Measurements from ENCODE around the gene FXYD7.

The FXYD7 gene

GRCh38 chr19:35154525-35155406 lies 11.7 kb downstream of the FXYD7 start, which contains the start of gene FXYD5 (continued):
- peak; percentile 97 for TF ChIP-seq ZNF600 (tag by site-specific recombination; IDR thresholded peaks at IDR 0.05)
- no peak for TF ChIP-seq PBX3 (CRISPR knock-in tag; IDR thresholded peaks at IDR 0.05)
- peak; percentile 92; the same call in 1 of the 2 replicates for TF ChIP-seq ZNF792 (tag by site-specific recombination; IDR thresholded peaks at IDR 0.05)
- peak; percentile 98 for TF ChIP-seq ZXDB (tag by site-specific recombination; IDR thresholded peaks at IDR 0.05)
- TF ChIP-seq SCRT1 (tag by site-specific recombination; IDR thresholded peaks at IDR 0.05; ENCODE audit: borderline replicate concordance) = no peak
- peak; percentile 69; the same call in 1 of the 2 replicates for TF ChIP-seq ZNF610 (tag by site-specific recombination; IDR thresholded peaks at IDR 0.05; ENCODE audit: borderline replicate concordance)
- peak; percentile 99 for TF ChIP-seq KLF17 (tag by site-specific recombination; IDR thresholded peaks at IDR 0.05)
- TF ChIP-seq ZNF416 (tag by site-specific recombination; IDR thresholded peaks at IDR 0.05) = no peak; the same call in 1 of the 2 replicates
- TF ChIP-seq ZEB2 (tag by site-specific recombination; IDR thresholded peaks at IDR 0.05) = peak; percentile 93
- TF ChIP-seq ZFP69B (tag by site-specific recombination; IDR thresholded peaks at IDR 0.05) = peak; percentile 88
- peak; percentile 91 for TF ChIP-seq SP2 (tag by site-specific recombination; IDR thresholded peaks at IDR 0.05)
- TF ChIP-seq YY1 (tag by site-specific recombination; IDR thresholded peaks at IDR 0.05) = peak; percentile 16; the same call in 1 of the 2 replicates
- TF ChIP-seq ZNF391 (tag by site-specific recombination; IDR thresholded peaks at IDR 0.05; ENCODE audit: borderline replicate concordance, low read depth) = peak; percentile 96; the same call in 1 of the 2 replicates
- TF ChIP-seq BCL11A (tag by site-specific recombination; IDR thresholded peaks at IDR 0.05; ENCODE audit: low read depth) = peak; percentile 46
- peak; percentile 80 for TF ChIP-seq ZNF76 (tag by site-specific recombination; IDR thresholded peaks at IDR 0.05; ENCODE audit: borderline replicate concordance, low read depth)
- TF ChIP-seq ZFP37 (tag by site-specific recombination; IDR thresholded peaks at IDR 0.05) = peak; percentile 100
- peak; percentile 64 for TF ChIP-seq ZBTB21 (tag by site-specific recombination; IDR thresholded peaks at IDR 0.05)
- TF ChIP-seq ZIC2 (tag by site-specific recombination; IDR thresholded peaks at IDR 0.05) = peak; percentile 49; the same call in 1 of the 2 replicates
- peak; percentile 88 for TF ChIP-seq PRDM10 (tag by site-specific recombination; IDR thresholded peaks at IDR 0.05)
- TF ChIP-seq ZSCAN23 (tag by site-specific recombination; IDR thresholded peaks at IDR 0.05) = 0 out of 2 replicates have a peak, but pooled peaks have one; percentile 14
- peak; percentile 100 for TF ChIP-seq ZNF777 (tag by site-specific recombination; IDR thresholded peaks at IDR 0.05; ENCODE audit: borderline replicate concordance)
- TF ChIP-seq ZSCAN30 (tag by site-specific recombination; IDR thresholded peaks at IDR 0.05) = peak; percentile 77
- peak; percentile 72; the same call in 1 of the 2 replicates for TF ChIP-seq ZNF837 (tag by site-specific recombination; IDR thresholded peaks at IDR 0.05)
- TF ChIP-seq ZBTB11 (tag by site-specific recombination; conservative IDR thresholded peaks at IDR 0.05; ENCODE audit: low read depth) = peak; percentile 70; the same call in 1 of the 2 replicates
- TF ChIP-seq ZNF394 (tag by site-specific recombination; IDR thresholded peaks at IDR 0.05; ENCODE audit: borderline replicate concordance) = peak; percentile 78
- TF ChIP-seq PRDM1 (tag by site-specific recombination; IDR thresholded peaks at IDR 0.05) = peak; percentile 85
- TF ChIP-seq ZFP3 (tag by site-specific recombination; IDR thresholded peaks at IDR 0.05; ENCODE audit: low read depth) = no peak
- peak; percentile 97 for TF ChIP-seq ZBTB48 (tag by site-specific recombination; IDR thresholded peaks at IDR 0.05)
- TF ChIP-seq ZNF501 (tag by site-specific recombination; IDR thresholded peaks at IDR 0.05) = peak; percentile 100
- TF ChIP-seq KLF9 (tag by site-specific recombination; IDR thresholded peaks at IDR 0.05; ENCODE audit: low read depth) = peak; percentile 100
